ENCODE results near the gene EYA4. TPM values are rescaled to one million over a fixed set of nuclear protein-coding genes. Genes with fewer than 3 reads are reported as not detected.

Gene EYA4
- total RNA-seq, 1 experiment from 2014 or later: not detected

DNA sequence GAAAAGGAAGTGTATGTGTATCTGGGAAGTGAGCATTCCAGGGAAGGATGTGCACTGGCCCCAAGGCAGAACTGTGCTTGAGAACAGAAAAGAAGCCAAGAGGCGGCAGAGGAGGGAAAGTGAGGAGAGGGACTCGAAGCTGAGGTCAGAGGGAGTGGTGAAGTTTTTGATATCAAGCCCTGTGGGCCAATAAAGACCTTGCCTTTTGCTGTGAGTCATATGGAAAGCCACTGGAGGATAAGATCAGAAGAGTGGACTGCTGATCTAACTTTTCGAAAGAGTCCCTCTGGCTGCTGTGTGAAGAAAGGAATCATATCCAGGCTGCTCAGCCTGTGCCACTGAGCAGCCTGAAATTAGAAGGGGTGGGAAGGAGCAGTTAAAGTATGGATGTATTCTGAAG, 99.4 kb downstream of the EYA4 start:
- no TSS peak for BruUV-seq (replicated peaks)
- POLR2A ChIA-PET: no interaction called here
- H3K27ac Mint-ChIP-seq (ENCODE audit: unreplicated experiment): no peak overlapping the region

DNA sequence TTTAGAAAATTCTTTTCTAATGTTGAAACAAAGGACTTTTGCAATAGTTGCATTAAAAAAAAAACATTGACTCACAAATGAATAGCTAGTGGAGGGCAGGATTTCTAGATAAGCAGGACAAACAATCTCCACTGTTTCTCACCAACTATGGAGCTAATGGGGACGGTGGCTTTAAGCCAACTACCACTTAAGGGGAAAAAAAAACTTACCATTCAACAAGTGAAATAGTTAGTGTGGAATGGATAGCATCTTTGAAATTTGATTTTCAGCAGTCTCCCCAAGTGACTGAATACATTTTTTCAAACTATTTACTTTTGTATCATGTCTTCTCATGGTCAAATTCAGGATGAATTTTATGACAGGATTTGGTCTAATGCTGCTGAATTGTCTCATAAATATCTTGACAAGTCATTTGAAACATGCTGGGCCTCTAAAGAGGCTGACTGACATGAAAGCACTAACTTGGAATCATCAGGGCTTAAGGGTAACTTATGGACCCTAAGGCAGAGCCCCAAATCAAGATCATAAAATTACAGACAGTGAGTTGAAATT, 100.5 kb downstream of the EYA4 start:
- H3K4me1 ChIP-seq: no peaks in the 10 kb centered on the region; the same call in 1 of the 2 replicates
- no peak for DNase-seq
- ChIA-PET CTCF (interaction anchor here (0.7 kb wide), 1 partner anchor 1763 kb away, joined by 3 read pairs; no protein-coding TSS in a partner anchor), POLR2A (no interaction called here)
- TF ChIP-seq CTCF (IDR thresholded peaks at IDR 0.05; ENCODE audit: insufficient read depth in 1 of 2, low read depth in 1 of 2, low read length in 1 of 2, severe bottlenecking in 1 of 2, unreplicated experiment in 1 of 2): no peak
- no TSS peak for BruUV-seq (replicated peaks)
- H3K36me3 Mint-ChIP-seq (ENCODE audit: insufficient read depth, unreplicated experiment): no peaks in the 10 kb centered on the region
- no peaks in the 10 kb centered on the region for H3K36me3 ChIP-seq (ENCODE audit: control insufficient read depth, insufficient read depth, low read length)
- H3K9me3 ChIP-seq: no peaks in the 10 kb centered on the region
- no peak overlapping the region for H3K4me3 ChIP-seq (ENCODE audit: low read depth, low read length)
- no peaks in the 10 kb centered on the region for H3K27me3 ChIP-seq (replicated peaks; ENCODE audit: control insufficient read depth, insufficient read depth, low read length)
- no peaks in the 10 kb centered on the region for H3K9me3 Mint-ChIP-seq (ENCODE audit: unreplicated experiment)
- H3K4me3 Mint-ChIP-seq (ENCODE audit: unreplicated experiment): no peak overlapping the region
- intact Hi-C loops (cut with micrococcal nuclease; ENCODE audit: unreplicated experiment): no loop called here
- peaks cover 3% of the 10 kb centered on the region for H3K27me3 Mint-ChIP-seq (ENCODE audit: insufficient read depth, unreplicated experiment)
- no peak overlapping the region for H3K27ac Mint-ChIP-seq (ENCODE audit: unreplicated experiment)
- no peaks in the 10 kb centered on the region for H3K4me1 Mint-ChIP-seq (ENCODE audit: low read depth, unreplicated experiment)

More for the DNA sequence above, 99.4 kb downstream of the EYA4 start:
- Mint-ChIP-seq H3K27me3 (ENCODE audit: insufficient read depth, unreplicated experiment) (peaks cover 3% of the 10 kb centered on the region), H3K4me3 (ENCODE audit: unreplicated experiment) (no peak overlapping the region), H3K36me3 (ENCODE audit: insufficient read depth, unreplicated experiment) (no peaks in the 10 kb centered on the region), H3K9me3 (ENCODE audit: unreplicated experiment) (no peaks in the 10 kb centered on the region), H3K4me1 (ENCODE audit: low read depth, unreplicated experiment) (no peaks in the 10 kb centered on the region)
- Histone ChIP-seq H3K36me3 (ENCODE audit: control insufficient read depth, insufficient read depth, low read length) (no peaks in the 10 kb centered on the region), H3K4me3 (ENCODE audit: low read depth, low read length) (no peak overlapping the region), H3K9me3 (no peaks in the 10 kb centered on the region), H3K27me3 (replicated peaks; ENCODE audit: control insufficient read depth, insufficient read depth, low read length) (no peaks in the 10 kb centered on the region), H3K4me1 (no peaks in the 10 kb centered on the region; the same call in 1 of the 2 replicates)
- DNase-seq: no peak
- CTCF ChIA-PET: no interaction called here
- intact Hi-C loops (cut with micrococcal nuclease; ENCODE audit: unreplicated experiment): no loop called here
- TF ChIP-seq CTCF (IDR thresholded peaks at IDR 0.05; ENCODE audit: insufficient read depth in 1 of 2, low read depth in 1 of 2, low read length in 1 of 2, severe bottlenecking in 1 of 2, unreplicated experiment in 1 of 2): no peak

GRCh38 chr6:133343220-133343619, 102.1 kb downstream of the EYA4 start:
- H3K36me3 Mint-ChIP-seq (ENCODE audit: insufficient read depth, unreplicated experiment): no peaks in the 10 kb centered on the region
- Histone ChIP-seq H3K27me3 (replicated peaks; ENCODE audit: control insufficient read depth, insufficient read depth, low read length) (no peaks in the 10 kb centered on the region), H3K4me1 (no peaks in the 10 kb centered on the region; the same call in 1 of the 2 replicates), H3K36me3 (ENCODE audit: control insufficient read depth, insufficient read depth, low read length) (no peaks in the 10 kb centered on the region), H3K9me3 (no peaks in the 10 kb centered on the region), H3K4me3 (ENCODE audit: low read depth, low read length) (no peak overlapping the region)
- no TSS peak for BruUV-seq (replicated peaks)
- TF ChIP-seq CTCF (IDR thresholded peaks at IDR 0.05; ENCODE audit: insufficient read depth in 1 of 2, low read depth in 1 of 2, low read length in 1 of 2, severe bottlenecking in 1 of 2, unreplicated experiment in 1 of 2): no peak
- no peaks in the 10 kb centered on the region for H3K9me3 Mint-ChIP-seq (ENCODE audit: unreplicated experiment)
- H3K4me1 Mint-ChIP-seq (ENCODE audit: low read depth, unreplicated experiment): no peaks in the 10 kb centered on the region
- DNase-seq: no peak
- H3K27ac Mint-ChIP-seq (ENCODE audit: unreplicated experiment): no peak overlapping the region
- intact Hi-C loops (cut with micrococcal nuclease; ENCODE audit: unreplicated experiment): no loop called here
- ChIA-PET POLR2A (no interaction called here), CTCF (no interaction called here)
- H3K27me3 Mint-ChIP-seq (ENCODE audit: insufficient read depth, unreplicated experiment): no peaks in the 10 kb centered on the region
- H3K4me3 Mint-ChIP-seq (ENCODE audit: unreplicated experiment): no peak overlapping the region
